ENCODE data around the gene DHRS9. TPM values are rescaled to one million over a fixed set of nuclear protein-coding genes. Genes with fewer than 3 reads are reported as not detected.

Gene DHRS9
- total RNA-seq, 1 donor from 2014 or later, result 1.2 TPM

- Mint-ChIP-seq H3K4me3 (no peak overlapping the region), H3K27ac (no peak overlapping the region), H3K4me1 (peaks cover 14% of the 10 kb centered on the region), H3K9me3 (no peaks in the 10 kb centered on the region), H3K36me3 (ENCODE audit: low read depth) (no peaks in the 10 kb centered on the region), H3K27me3 (peaks cover 2% of the 10 kb centered on the region)
- intact Hi-C loops (cut with micrococcal nuclease), result no loop called here
- no peak for TF ChIP-seq CTCF (IDR thresholded peaks at IDR 0.05)
- ChIA-PET POLR2A (no interaction called here), CTCF (interaction anchor here (1.2 kb wide), 1 partner anchor 20 kb away, joined by 5 read pairs; no protein-coding TSS in a partner anchor)
- ATAC-seq (ENCODE audit: low read depth), result no peak
- no peak for DNase-seq
Measured at GRCh38 chr2:169090133-169090820, 20.9 kb downstream of the DHRS9 start.

- Mint-ChIP-seq H3K27me3 (peaks cover 2% of the 10 kb centered on the region), H3K4me1 (peaks cover 23% of the 10 kb centered on the region), H3K9me3 (no peaks in the 10 kb centered on the region), H3K27ac (no peak overlapping the region), H3K36me3 (ENCODE audit: low read depth) (no peaks in the 10 kb centered on the region), H3K4me3 (no peak overlapping the region)
- intact Hi-C loops (cut with micrococcal nuclease), result no loop called here
- no peak for ATAC-seq (ENCODE audit: low read depth)
- ChIA-PET POLR2A (no interaction called here), CTCF (no interaction called here)
- DNase-seq, result no peak
- no peak for TF ChIP-seq CTCF (IDR thresholded peaks at IDR 0.05)
Measured at GRCh38 chr2:169091256-169091655, 21.9 kb downstream of the DHRS9 start.

- Mint-ChIP-seq H3K4me3 (no peak overlapping the region), H3K27ac (no peak overlapping the region), H3K27me3 (peaks cover 2% of the 10 kb centered on the region), H3K4me1 (peaks cover 23% of the 10 kb centered on the region), H3K36me3 (ENCODE audit: low read depth) (no peaks in the 10 kb centered on the region), H3K9me3 (no peaks in the 10 kb centered on the region)
- TF ChIP-seq CTCF (IDR thresholded peaks at IDR 0.05), result no peak
- intact Hi-C loops (cut with micrococcal nuclease), result no loop called here
- CTCF ChIA-PET, result no interaction called here
- ATAC-seq (ENCODE audit: low read depth) (no peak), DNase-seq (no peak)
- POLR2A ChIA-PET, result no interaction called here
Measured at GRCh38 chr2:169091761-169092519, 22.6 kb downstream of the DHRS9 start.

GRCh38 chr2:169093535-169093934 is 24.2 kb downstream of the DHRS9 start:
- ATAC-seq (ENCODE audit: low read depth) (no peak), DNase-seq (no peak)
- H3K27me3 Mint-ChIP-seq, result peaks cover 2% of the 10 kb centered on the region
- no peak overlapping the region for H3K27ac Mint-ChIP-seq
- H3K4me3 Mint-ChIP-seq, result no peak overlapping the region
- ChIA-PET POLR2A (no interaction called here), CTCF (interaction anchor here (1.7 kb wide), 1 partner anchor 38 kb away, joined by 4 read pairs; no protein-coding TSS in a partner anchor)
- no peak for TF ChIP-seq CTCF (IDR thresholded peaks at IDR 0.05)
- H3K36me3 Mint-ChIP-seq (ENCODE audit: low read depth), result no peaks in the 10 kb centered on the region
- H3K9me3 Mint-ChIP-seq, result peaks cover 3% of the 10 kb centered on the region
- intact Hi-C loops (cut with micrococcal nuclease), result no loop called here
- peaks cover 23% of the 10 kb centered on the region for H3K4me1 Mint-ChIP-seq

GRCh38 chr2:169094676-169095075 is 25.3 kb downstream of the DHRS9 start:
- H3K36me3 Mint-ChIP-seq (ENCODE audit: low read depth), result no peaks in the 10 kb centered on the region
- no peak overlapping the region for H3K4me3 Mint-ChIP-seq
- peaks cover 2% of the 10 kb centered on the region for H3K27me3 Mint-ChIP-seq
- ChIA-PET CTCF (interaction anchor here (1.7 kb wide), 1 partner anchor 37 kb away, joined by 4 read pairs; no protein-coding TSS in a partner anchor), POLR2A (no interaction called here)
- H3K9me3 Mint-ChIP-seq, result peaks cover 5% of the 10 kb centered on the region
- DNase-seq (no peak), ATAC-seq (ENCODE audit: low read depth) (no peak)
- intact Hi-C loops (cut with micrococcal nuclease), result no loop called here
- peaks cover 25% of the 10 kb centered on the region for H3K4me1 Mint-ChIP-seq
- H3K27ac Mint-ChIP-seq, result no peak overlapping the region
- TF ChIP-seq CTCF (IDR thresholded peaks at IDR 0.05), result no peak

Data from activated B cell treated with CpG ODN at 0.5 μM for 24 hours (primary cell).